Eye (tissue), 1 donor: Measurements from ENCODE around the gene ZDBF2.
"Not testable (repeated sequence)": the region's sequence is repeated elsewhere in the genome, so short reads cannot be mapped to it uniquely, and the experiment has no call there.

ENCODE experiments used
- DNase-seq: peaks from one replicate; pipeline ENCODE4 v3.0.0-alpha.2; 2015

Gene ZDBF2

GRCh38 chr2:206274434-206275311 is at the start of gene ZDBF2:
TSS of gene ZDBF2 (plus strand) at chr2:206274663. CDS start at chr2:206281850, 7,187 bp downstream.
- peak; percentile 90 for DNase-seq

DNA sequence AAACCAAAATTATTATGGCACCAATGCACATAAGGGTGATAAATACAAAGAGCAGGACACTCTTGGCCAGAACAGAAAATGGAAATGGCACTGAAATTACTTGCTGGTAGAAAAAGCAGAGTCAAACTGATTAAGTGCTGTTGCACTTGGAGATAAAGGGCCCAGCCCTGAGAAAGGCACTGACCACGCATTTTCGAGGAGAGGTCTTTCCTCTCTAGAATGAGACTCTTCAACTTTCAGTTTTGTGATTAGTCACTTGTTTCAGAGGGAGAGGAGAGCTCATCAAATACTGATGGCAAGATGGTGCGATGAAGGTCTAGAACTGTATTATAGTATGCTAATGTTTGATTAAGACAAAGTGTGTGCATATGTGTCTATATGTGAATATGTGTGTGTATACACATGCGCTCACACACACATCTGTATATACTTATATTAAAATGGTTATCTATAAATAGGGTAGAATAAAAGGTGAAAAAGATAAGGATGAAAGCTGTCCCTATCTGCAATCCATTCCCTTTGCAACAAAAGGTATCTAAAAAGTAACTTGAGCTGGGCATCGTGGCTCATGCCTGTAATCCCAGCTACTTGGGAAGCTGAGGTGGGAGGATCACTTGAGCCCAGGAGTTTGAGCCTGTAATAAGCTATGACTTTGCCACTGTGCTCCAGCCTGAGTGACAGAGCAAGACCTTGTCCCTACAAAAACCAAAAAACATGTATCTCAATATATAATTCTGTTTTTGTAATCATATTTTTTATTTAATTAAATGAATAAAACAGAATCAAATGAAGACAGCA is 48.8 kb upstream of the ZDBF2 start:
- DNase-seq: no peak

GRCh38 chr2:206228636-206229035 is 45.8 kb upstream of the ZDBF2 start:
- DNase-seq: not testable (repeated sequence)

DNA sequence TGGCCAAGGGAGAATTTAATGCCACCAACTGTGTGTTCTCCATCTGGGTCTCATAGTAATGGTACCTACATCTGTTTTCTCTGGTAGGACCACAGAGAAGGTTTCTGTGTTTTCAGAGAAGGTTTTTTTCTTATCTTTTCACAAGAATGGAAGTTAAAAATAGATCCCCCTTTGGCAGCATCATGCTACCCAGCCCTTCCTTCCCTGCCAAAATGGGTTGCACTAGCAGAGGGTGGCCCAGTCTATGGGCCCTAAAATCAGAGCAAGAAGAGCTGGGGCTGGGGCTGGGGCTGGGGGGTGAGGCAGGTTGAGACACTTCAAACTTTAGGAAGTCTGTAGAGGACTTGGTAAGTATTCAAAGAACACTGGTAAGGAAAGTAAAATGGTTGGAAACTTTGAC is 44.8 kb upstream of the ZDBF2 start:
- no peak for DNase-seq

- peak; percentile 81 for DNase-seq
Measured at GRCh38 chr2:206230060-206230762, 44.3 kb upstream of the ZDBF2 start.

DNA sequence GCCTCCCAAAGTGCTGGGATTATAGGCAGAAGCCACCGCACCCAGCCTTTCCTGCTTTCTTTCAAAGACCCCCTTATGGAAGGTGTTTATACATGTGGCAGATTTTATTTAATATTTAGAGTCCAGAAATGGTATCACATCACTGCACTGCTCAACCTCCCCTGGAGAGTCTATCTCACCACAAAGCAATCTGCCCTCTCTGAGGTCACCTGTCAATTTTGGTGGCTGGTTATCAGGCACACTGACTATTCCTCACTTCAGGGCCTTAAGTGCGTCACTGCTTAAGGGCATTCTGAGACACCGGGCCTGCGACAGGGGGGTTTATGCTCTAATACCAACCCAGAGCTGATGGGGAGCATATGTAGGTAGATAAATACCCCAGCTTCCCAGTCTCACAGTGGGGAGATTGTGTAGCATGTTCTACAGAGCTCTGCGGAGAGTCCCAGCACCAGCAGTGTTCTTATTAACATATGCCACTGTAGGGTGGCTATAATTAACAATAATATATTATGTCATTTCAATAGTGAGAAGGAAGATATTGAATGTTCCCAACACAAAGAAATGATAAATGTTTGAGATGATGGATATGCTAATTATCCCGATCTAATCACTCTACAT is 42.7 kb upstream of the ZDBF2 start:
- DNase-seq: no peak

DNA sequence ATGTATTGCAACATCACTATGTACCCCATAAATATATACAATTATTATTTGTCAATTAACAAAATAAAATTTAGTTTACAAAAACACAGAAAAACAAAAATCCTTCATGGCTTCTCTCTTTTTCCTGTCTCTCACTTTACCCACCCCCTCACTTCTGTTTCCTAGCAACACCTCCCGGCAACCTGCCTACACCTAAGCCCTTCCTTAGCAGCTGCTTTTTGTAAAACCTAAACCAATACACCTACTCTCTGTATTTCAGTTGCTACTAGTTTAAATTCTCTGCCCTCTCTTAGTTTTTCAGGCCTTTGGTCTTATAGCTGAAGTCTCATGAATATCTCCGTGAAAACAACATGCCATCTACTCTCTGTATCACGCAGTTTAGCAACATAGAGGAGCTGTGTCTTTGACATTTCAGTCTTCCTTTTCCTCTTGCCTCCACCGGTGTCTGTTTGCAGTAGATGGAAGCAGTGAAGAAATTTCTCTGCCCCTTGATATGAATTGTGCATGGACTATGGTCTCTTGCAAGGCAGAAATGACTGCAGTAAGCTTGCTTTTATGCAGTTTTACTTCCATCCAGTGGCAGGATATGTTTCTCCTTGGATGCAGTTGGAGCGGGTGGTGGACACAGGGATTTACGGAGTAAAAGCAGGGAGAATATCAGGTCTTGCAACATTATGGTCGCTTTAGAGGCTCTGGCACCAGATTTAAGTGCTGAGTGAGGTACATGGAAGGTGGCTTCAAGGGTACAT is 42.0 kb upstream of the ZDBF2 start:
- DNase-seq: no peak

DNA sequence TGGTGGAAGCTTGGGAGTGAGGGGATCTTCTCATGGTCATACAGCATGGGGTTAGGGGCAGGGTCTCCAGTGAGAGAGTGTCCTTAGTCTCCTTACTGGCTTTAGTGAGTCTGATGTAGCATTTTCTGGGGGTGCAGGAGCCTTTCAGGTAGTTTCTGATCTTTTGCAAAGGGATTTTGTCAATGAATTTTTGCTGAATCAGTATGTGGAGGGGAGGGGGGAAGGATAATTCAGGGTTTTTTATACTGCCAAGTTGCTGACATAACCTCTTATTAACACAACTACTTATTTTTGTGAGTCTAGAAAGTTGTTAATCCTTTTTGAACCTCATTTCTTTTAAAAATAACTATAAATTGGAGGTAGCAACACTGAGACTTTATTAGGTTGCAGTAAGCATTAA is 35.3 kb upstream of the ZDBF2 start:
- no peak for DNase-seq

- no peak for DNase-seq
Measured at GRCh38 chr2:206240327-206240726, 34.1 kb upstream of the ZDBF2 start.

- DNase-seq: no peak
Measured at GRCh38 chr2:206241736-206242135, 32.7 kb upstream of the ZDBF2 start.

GRCh38 chr2:206245265-206245672 is 29.2 kb upstream of the ZDBF2 start:
- DNase-seq: no peak

- DNase-seq: peak; percentile 61
Measured at GRCh38 chr2:206250041-206250897, 24.2 kb upstream of the ZDBF2 start.

- DNase-seq: no peak
Measured at GRCh38 chr2:206253125-206253776, 21.2 kb upstream of the ZDBF2 start.

GRCh38 chr2:206253777-206254166 is 20.7 kb upstream of the ZDBF2 start:
- DNase-seq: no peak

GRCh38 chr2:206255003-206255402 is 19.5 kb upstream of the ZDBF2 start:
- DNase-seq: no peak

- no peak for DNase-seq
Measured at GRCh38 chr2:206256706-206257205, 17.7 kb upstream of the ZDBF2 start.

DNA sequence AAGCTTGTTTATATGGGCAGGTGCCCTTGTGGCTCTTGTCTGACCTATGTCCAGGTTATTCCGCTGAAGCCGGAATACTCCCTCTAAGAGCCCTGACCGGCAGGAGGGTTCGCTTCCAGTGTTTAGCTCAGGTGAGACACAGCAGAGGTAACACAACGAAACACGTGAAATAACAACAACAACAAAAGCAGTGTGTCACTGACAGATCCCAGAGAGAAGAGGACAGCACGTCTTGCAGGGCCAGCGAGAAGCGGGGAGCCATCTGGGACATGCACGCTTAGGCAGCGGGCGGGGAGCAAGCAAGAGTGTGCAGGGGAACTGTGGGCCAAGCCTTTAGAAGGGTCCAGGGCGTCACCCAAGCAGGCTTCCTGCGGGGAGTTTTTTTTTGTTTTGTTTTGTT is 17.1 kb upstream of the ZDBF2 start:
- DNase-seq: no peak

GRCh38 chr2:206257861-206258260 is 16.6 kb upstream of the ZDBF2 start:
- DNase-seq: no peak

DNA sequence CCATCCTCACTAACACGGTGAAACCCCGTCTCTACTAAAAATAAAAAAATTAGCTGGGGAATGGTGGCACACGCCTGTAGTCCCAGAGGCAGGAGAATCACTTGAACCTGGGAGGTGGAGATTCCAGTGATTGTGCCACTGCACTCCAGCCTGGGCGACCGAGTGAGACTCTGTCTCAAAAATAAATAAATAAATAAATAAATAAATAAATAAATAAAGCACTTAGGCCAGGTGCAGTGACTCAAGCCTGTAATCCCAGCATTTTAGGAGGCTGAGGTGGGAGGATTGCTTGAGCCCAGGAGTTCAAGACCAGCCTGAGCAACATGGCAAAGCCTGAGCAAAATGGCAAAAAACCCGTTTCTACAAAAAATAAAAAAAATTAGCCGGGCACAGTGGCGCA is 15.8 kb upstream of the ZDBF2 start:
- DNase-seq: not testable (repeated sequence)
